Measurements from ENCODE around the gene FBXL13. TPM values are rescaled to one million over a fixed set of nuclear protein-coding genes. Genes with fewer than 3 reads are reported as not detected.
"Not testable (repeated sequence)": the region's sequence is repeated elsewhere in the genome, so short reads cannot be mapped to it uniquely, and the experiment has no call there.

FBXL13 gene
- polyA plus RNA-seq, 10 donors, result 0.34 to 1.3 (median 0.47) TPM

- DNase-seq, result no peak
These were observed 255.4 kb downstream of the FBXL13 start for GRCh38 chr7:102819151-102819550.

- DNase-seq, result no peak
These were observed 256.7 kb downstream of the FBXL13 start for GRCh38 chr7:102817616-102818573.

GRCh38 chr7:102814025-102814471, 260.5 kb downstream of the FBXL13 start:
- no peak for DNase-seq

- no peak for DNase-seq
These were observed 261.2 kb downstream of the FBXL13 start for GRCh38 chr7:102813191-102814024.

- DNase-seq, result no peak
These were observed 262.5 kb downstream of the FBXL13 start for GRCh38 chr7:102811942-102812678.

- no peak for DNase-seq
These were observed 263.7 kb downstream of the FBXL13 start for GRCh38 chr7:102810916-102811315.

- no peak for DNase-seq
These were observed 268.0 kb downstream of the FBXL13 start for GRCh38 chr7:102806613-102807012.

- not testable (repeated sequence) for DNase-seq
These were observed 278.5 kb downstream of the FBXL13 start for GRCh38 chr7:102795987-102796595.

- DNase-seq, result not testable (repeated sequence)
These were observed 280.0 kb downstream of the FBXL13 start for GRCh38 chr7:102794567-102794966.

- not testable (repeated sequence) for DNase-seq
These were observed 282.8 kb downstream of the FBXL13 start for GRCh38 chr7:102791831-102792230.

- DNase-seq, result not testable (repeated sequence)
These were observed 283.2 kb downstream of the FBXL13 start for GRCh38 chr7:102791367-102791766.

- DNase-seq, result not testable (repeated sequence)
These were observed 284.1 kb downstream of the FBXL13 start for GRCh38 chr7:102790364-102791100.

GRCh38 chr7:102788770-102789169, 285.8 kb downstream of the FBXL13 start:
- not testable (repeated sequence) for DNase-seq

- DNase-seq, result not testable (repeated sequence)
These were observed 293.7 kb downstream of the FBXL13 start for GRCh38 chr7:102780926-102781325.

- peak in 2 of 3 donors; percentile 22 to 43 for DNase-seq
These were observed 295.9 kb downstream of the FBXL13 start for GRCh38 chr7:102778663-102779062.

GRCh38 chr7:102776217-102776616, 298.4 kb downstream of the FBXL13 start:
- not testable (repeated sequence) for DNase-seq

- DNase-seq, result not testable (repeated sequence)
These were observed 304.1 kb downstream of the FBXL13 start for GRCh38 chr7:102770467-102770866.

GRCh38 chr7:102769657-102770192, 304.9 kb downstream of the FBXL13 start:
- not testable (repeated sequence) for DNase-seq

- peak in 1 of 3 donors; percentile 8 for DNase-seq
These were observed 311.2 kb downstream of the FBXL13 start for GRCh38 chr7:102763295-102763905.

Measured in muscle of back (tissue), 11 donors.